Liver (tissue), 9 donors: Measurements from ENCODE around the gene ASIC2. TPM values are rescaled to one million over a fixed set of nuclear protein-coding genes. Genes with fewer than 3 reads are reported as not detected.

Experiments
- DNase-seq: peaks from one replicate; pipeline ENCODE4 v3.0.0-alpha.2; 2017; ENCODE audit warnings: low spot score
- H3K27ac ChIP-seq, 2 donors: one replicate each; pipeline ENCODE4 v1.7.0; 2013; ENCODE audit warnings: inconsistent platforms in 2 of 2, low read length in 2 of 2, control low read depth in 1 of 2, low read depth in 1 of 2, mild to moderate bottlenecking in 1 of 2
- H3K27me3 ChIP-seq, 4 donors: one replicate each; pipeline versions ENCODE4 v1.6.1 to v1.7.0; 2013; ENCODE audit warnings: low read length in 3 of 4, inconsistent platforms in 1 of 4, mild to moderate bottlenecking in 1 of 4, moderate library complexity in 1 of 4; ENCODE audit not compliant: control insufficient read depth in 4 of 4, insufficient read depth in 4 of 4
- H3K36me3 ChIP-seq, 4 donors: one replicate each; pipeline versions ENCODE4 v1.6.1 to v1.7.0; 2013; ENCODE audit warnings: low read length in 3 of 4, mild to moderate bottlenecking in 3 of 4, low read depth in 1 of 4, moderate library complexity in 1 of 4; ENCODE audit not compliant: control insufficient read depth in 4 of 4, insufficient read depth in 3 of 4
- H3K4me1 ChIP-seq, 4 donors: one replicate each; pipeline versions ENCODE4 v1.6.1 to v1.7.0; 2013; ENCODE audit warnings: low read length in 3 of 4, mild to moderate bottlenecking in 3 of 4, moderate library complexity in 1 of 4; ENCODE audit not compliant: control insufficient read depth in 4 of 4, insufficient read depth in 4 of 4
- H3K4me3 ChIP-seq, 3 donors: one replicate each; pipeline versions ENCODE4 v1.6.1 to v1.7.0; 2013; ENCODE audit warnings: low read length in 3 of 3, control low read depth in 1 of 3, low read depth in 1 of 3, mild to moderate bottlenecking in 1 of 3
- H3K9ac ChIP-seq, 2 donors: one replicate each; pipeline ENCODE4 v1.7.0; 2013; ENCODE audit warnings: low read length in 2 of 2, mild to moderate bottlenecking in 2 of 2, moderate library complexity in 2 of 2, control low read depth in 1 of 2, low read depth in 1 of 2
- H3K9me3 ChIP-seq, 4 donors: one replicate each; pipeline versions ENCODE4 v1.6.1 to v1.7.0; 2013; ENCODE audit warnings: low read length in 3 of 4; ENCODE audit not compliant: control insufficient read depth in 4 of 4
- EGR1 ChIP-seq, 2 donors: IDR thresholded peaks; 2 replicates each; pipeline ENCODE4 v1.6.1; 2016 to 2018; ENCODE audit warnings: antibody characterized with exemption in 2 of 2, low read depth in 2 of 2
- FOXA2 ChIP-seq: IDR thresholded peaks from 2 replicates; pipeline ENCODE4 v1.6.1; 2016; ENCODE audit warnings: antibody characterized with exemption
- GABPA ChIP-seq, 2 donors: IDR thresholded peaks in 1 of 2; conservative IDR thresholded peaks in 1 of 2; 2 replicates each; pipeline ENCODE4 v1.6.1; 2016; ENCODE audit warnings: antibody characterized with exemption in 2 of 2, mild to moderate bottlenecking in 1 of 2, moderate library complexity in 1 of 2
- HNF4A ChIP-seq, 2 donors: conservative IDR thresholded peaks; 2 replicates each; pipeline ENCODE4 v1.6.1; 2016; ENCODE audit warnings: antibody characterized with exemption in 2 of 2, mild to moderate bottlenecking in 2 of 2
- HNF4G ChIP-seq: IDR thresholded peaks from 2 replicates; pipeline ENCODE4 v1.6.1; 2016; ENCODE audit warnings: antibody characterized with exemption
- NR2F2 ChIP-seq: IDR thresholded peaks from 2 replicates; pipeline ENCODE4 v1.6.1; 2016; ENCODE audit warnings: antibody characterized with exemption
- RAD21 ChIP-seq, 2 donors: IDR thresholded peaks; 2 replicates each; pipeline ENCODE4 v1.6.1; 2016; ENCODE audit warnings: antibody characterized with exemption in 2 of 2, mild to moderate bottlenecking in 2 of 2
- RXRA ChIP-seq, 2 donors: IDR thresholded peaks; 2 replicates each; pipeline ENCODE4 v1.6.1; 2017 to 2018; ENCODE audit warnings: antibody characterized with exemption in 2 of 2, mild to moderate bottlenecking in 1 of 2
- SP1 ChIP-seq: IDR thresholded peaks from 2 replicates; pipeline ENCODE4 v1.6.1; 2018; ENCODE audit warnings: antibody characterized with exemption, mild to moderate bottlenecking
- TAF1 ChIP-seq: conservative IDR thresholded peaks from 2 replicates; pipeline ENCODE4 v1.6.1; 2016; ENCODE audit warnings: antibody characterized with exemption, mild to moderate bottlenecking
- YY1 ChIP-seq: IDR thresholded peaks from 2 replicates; pipeline ENCODE4 v1.6.1; 2016; ENCODE audit warnings: antibody characterized with exemption, mild to moderate bottlenecking
- WGBS: extraction: QIAGEN DNeasy Blood & Tissue Kit; methylation state at CpG from one replicate; pipeline ENCODE4 v1.1.7; 2013; 5-methylcytosine and 5-hydroxymethylcytosine counted together
- polyA plus RNA-seq, 2 donors: library from polyadenylated mRNA; stranded (reverse) in 1 of 2; unstranded in 1 of 2; fragments of 200-250 nt in 1 of 2; fragments of >200 nt in 1 of 2; fragmentation: Nextera tagmentation in 1 of 2; extraction: Ambion mirVana in 1 of 2; gene quantifications; one replicate each; pipeline versions ENCODE4 v1.2.1 to v1.2.3, GENCODE V29; 2013 to 2015
- total RNA-seq, 2 donors: library from RNA; depleted of rRNA; stranded (reverse); fragments of >200 nt; gene quantifications; one replicate each; pipeline ENCODE4 v1.2.3, GENCODE V29; 2014
- TF ChIP-seq, protein P1 (sequence below): IDR thresholded peaks from 2 replicates; pipeline ENCODE4 v1.6.1; 2016; ENCODE audit warnings: antibody characterized with exemption
- TF ChIP-seq, protein P2 (sequence below): fragments of 150-350 bp; IDR thresholded peaks from 2 replicates; pipeline ENCODE4 v1.5.1; 2017; ENCODE audit warnings: improper control_type of control experiment, low read depth, low read length; ENCODE audit not compliant: missing input control
- TF ChIP-seq, protein P3 (sequence below): IDR thresholded peaks from 2 replicates; pipeline ENCODE4 v1.6.1; 2016; ENCODE audit warnings: antibody characterized with exemption
- TF ChIP-seq, protein P4 (sequence below): IDR thresholded peaks from 2 replicates; pipeline ENCODE4 v1.6.1; 2016; ENCODE audit warnings: antibody characterized with exemption
- donor health status: healthy.
- donor health status: healthy.
- donor health status: healthy.
- donor health status: healthy.
- donor health status: healthy.

ASIC2 gene
- total and polyA plus RNA-seq, 4 donors = under 0.01 TPM; not detected in 3

DNA sequence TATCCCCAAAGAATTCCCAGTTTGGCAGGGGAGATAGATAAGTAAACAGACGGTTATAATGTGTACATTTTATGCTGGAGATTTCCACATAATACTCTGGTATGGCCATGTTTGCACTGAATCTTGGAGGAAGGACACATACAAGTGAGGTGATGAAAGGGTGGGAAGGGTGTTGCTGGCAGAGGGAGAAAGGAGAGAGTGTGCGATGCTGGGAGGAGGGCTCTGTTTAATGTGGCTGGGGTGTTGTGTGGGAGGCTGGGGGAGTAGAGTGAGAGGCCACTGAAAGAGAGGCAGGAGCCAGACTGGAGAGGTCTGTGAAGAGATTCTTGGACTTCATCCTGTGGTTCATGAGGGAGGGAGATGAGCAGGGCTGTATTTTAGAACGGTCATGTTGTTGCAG is 213.9 kb downstream of the ASIC2 start:
- no peak overlapping the region for H3K9ac ChIP-seq
- H3K27me3 ChIP-seq = peaks cover 0 to 3% (median 1%) of the 10 kb centered on the region in 4 donors
- no peaks in the 10 kb centered on the region for H3K36me3 ChIP-seq
- H3K27ac ChIP-seq = no peak overlapping the region
- WGBS = 61% methylated on average over 3 of the region's 3 CpGs
- no peaks in the 10 kb centered on the region for H3K4me1 ChIP-seq
- H3K9me3 ChIP-seq = no peaks in the 10 kb centered on the region
- no peak for DNase-seq
- no peak overlapping the region for H3K4me3 ChIP-seq
- TF ChIP-seq, protein P1, sequence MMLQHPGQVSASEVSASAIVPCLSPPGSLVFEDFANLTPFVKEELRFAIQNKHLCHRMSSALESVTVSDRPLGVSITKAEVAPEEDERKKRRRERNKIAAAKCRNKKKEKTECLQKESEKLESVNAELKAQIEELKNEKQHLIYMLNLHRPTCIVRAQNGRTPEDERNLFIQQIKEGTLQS = no peak

DNA sequence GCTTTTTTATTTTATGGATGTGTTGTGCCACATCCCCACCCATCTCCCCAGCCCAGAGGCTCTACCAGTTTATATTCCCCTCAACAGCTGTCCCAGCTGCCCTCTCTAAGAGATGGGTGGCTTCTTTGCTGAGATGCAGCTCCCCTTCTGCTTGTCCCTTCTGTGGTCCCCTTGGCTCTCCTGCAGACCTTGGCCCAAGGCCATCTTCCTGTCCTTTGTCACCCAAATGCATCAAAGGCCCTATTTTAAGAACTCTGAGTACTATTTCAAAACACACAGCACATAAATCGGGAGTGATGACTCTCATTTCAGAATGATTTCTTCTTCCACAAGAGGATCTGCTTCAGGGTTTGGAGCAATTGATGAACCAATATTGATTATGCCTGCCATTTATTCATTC is 216.1 kb downstream of the ASIC2 start:
- 77% methylated on average over 1 of the region's 1 CpG for WGBS
- no peak overlapping the region for H3K4me3 ChIP-seq
- H3K4me1 ChIP-seq = no peaks in the 10 kb centered on the region
- no peaks in the 10 kb centered on the region for H3K36me3 ChIP-seq
- no peak overlapping the region for H3K9ac ChIP-seq
- TF ChIP-seq, protein P2, sequence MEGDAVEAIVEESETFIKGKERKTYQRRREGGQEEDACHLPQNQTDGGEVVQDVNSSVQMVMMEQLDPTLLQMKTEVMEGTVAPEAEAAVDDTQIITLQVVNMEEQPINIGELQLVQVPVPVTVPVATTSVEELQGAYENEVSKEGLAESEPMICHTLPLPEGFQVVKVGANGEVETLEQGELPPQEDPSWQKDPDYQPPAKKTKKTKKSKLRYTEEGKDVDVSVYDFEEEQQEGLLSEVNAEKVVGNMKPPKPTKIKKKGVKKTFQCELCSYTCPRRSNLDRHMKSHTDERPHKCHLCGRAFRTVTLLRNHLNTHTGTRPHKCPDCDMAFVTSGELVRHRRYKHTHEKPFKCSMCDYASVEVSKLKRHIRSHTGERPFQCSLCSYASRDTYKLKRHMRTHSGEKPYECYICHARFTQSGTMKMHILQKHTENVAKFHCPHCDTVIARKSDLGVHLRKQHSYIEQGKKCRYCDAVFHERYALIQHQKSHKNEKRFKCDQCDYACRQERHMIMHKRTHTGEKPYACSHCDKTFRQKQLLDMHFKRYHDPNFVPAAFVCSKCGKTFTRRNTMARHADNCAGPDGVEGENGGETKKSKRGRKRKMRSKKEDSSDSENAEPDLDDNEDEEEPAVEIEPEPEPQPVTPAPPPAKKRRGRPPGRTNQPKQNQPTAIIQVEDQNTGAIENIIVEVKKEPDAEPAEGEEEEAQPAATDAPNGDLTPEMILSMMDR = no peak
- no peak for TF ChIP-seq RXRA (IDR thresholded peaks at IDR 0.05)
- TF ChIP-seq, protein P3, sequence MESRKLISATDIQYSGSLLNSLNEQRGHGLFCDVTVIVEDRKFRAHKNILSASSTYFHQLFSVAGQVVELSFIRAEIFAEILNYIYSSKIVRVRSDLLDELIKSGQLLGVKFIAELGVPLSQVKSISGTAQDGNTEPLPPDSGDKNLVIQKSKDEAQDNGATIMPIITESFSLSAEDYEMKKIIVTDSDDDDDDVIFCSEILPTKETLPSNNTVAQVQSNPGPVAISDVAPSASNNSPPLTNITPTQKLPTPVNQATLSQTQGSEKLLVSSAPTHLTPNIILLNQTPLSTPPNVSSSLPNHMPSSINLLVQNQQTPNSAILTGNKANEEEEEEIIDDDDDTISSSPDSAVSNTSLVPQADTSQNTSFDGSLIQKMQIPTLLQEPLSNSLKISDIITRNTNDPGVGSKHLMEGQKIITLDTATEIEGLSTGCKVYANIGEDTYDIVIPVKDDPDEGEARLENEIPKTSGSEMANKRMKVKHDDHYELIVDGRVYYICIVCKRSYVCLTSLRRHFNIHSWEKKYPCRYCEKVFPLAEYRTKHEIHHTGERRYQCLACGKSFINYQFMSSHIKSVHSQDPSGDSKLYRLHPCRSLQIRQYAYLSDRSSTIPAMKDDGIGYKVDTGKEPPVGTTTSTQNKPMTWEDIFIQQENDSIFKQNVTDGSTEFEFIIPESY = no peak
- TF ChIP-seq SP1 = no peak
- no peak for DNase-seq
- H3K27ac ChIP-seq = no peak overlapping the region
- no peaks in the 10 kb centered on the region for H3K9me3 ChIP-seq
- peaks cover 0 to 13% (median 1%) of the 10 kb centered on the region in 4 donors for H3K27me3 ChIP-seq

DNA sequence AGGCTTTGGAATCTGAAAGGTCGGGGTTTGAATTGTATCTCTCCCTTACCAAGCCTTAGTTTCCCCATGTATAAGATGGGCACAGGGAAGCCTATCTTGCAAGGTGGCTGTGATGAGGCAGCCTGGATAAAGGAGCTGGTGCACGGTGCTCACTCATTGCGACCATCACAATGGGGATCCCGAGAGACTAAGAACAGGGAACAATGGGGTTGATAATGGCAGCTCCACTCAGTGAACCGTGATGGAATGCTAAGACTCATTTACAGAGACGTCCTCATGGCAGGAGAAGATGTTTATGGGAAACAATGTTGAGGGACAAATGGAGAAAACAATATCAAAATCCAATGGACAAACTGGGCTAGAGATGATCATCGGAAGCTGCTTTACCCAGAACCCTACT is 219.7 kb downstream of the ASIC2 start:
- H3K9me3 ChIP-seq = no peaks in the 10 kb centered on the region
- H3K36me3 ChIP-seq = no peaks in the 10 kb centered on the region
- H3K27me3 ChIP-seq = peaks cover 0 to 13% (median 1%) of the 10 kb centered on the region in 4 donors
- no peak overlapping the region for H3K4me3 ChIP-seq
- DNase-seq = no peak
- H3K9ac ChIP-seq = no peak overlapping the region
- no peak overlapping the region for H3K27ac ChIP-seq
- no peaks in the 10 kb centered on the region for H3K4me1 ChIP-seq
- 50% methylated on average over 7 of the region's 7 CpGs for WGBS
- TF ChIP-seq FOXA2 = no peak
- no peak for TF ChIP-seq HNF4A (conservative IDR thresholded peaks at IDR 0.05)
- TF ChIP-seq, protein P2 = no peak
- TF ChIP-seq GABPA (IDR thresholded peaks at IDR 0.05 in 1 of 2, conservative IDR thresholded peaks at IDR 0.05 in 1 of 2) = no peak
- TF ChIP-seq, protein P3 = no peak
- TF ChIP-seq NR2F2 = no peak
- TF ChIP-seq HNF4G = no peak
- TF ChIP-seq, protein P1 = no peak
- no peak for TF ChIP-seq EGR1 (IDR thresholded peaks at IDR 0.05; ENCODE audit: low read depth in 2 of 2)
- TF ChIP-seq TAF1 = no peak
- TF ChIP-seq RXRA (IDR thresholded peaks at IDR 0.05) = no peak
- no peak for TF ChIP-seq RAD21 (IDR thresholded peaks at IDR 0.05)
- TF ChIP-seq SP1 = no peak
- no peak for TF ChIP-seq YY1
- TF ChIP-seq, protein P4, sequence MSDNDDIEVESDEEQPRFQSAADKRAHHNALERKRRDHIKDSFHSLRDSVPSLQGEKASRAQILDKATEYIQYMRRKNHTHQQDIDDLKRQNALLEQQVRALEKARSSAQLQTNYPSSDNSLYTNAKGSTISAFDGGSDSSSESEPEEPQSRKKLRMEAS = no peak
